ENCODE measurements around the gene THOC6.
"Not testable (repeated sequence)": the region's sequence is repeated elsewhere in the genome, so short reads cannot be mapped to it uniquely, and the experiment has no call there.

THOC6 gene

GRCh38 chr16:3050487-3050886, 26.7 kb downstream of the THOC6 start:
- FAIRE-seq (no peak), DNase-seq (ENCODE audit: extremely low spot score, insufficient read length, low read depth) (no peak)

GRCh38 chr16:3051009-3051408, 27.2 kb downstream of the THOC6 start:
- DNase-seq (ENCODE audit: extremely low spot score, insufficient read length, low read depth) (no peak), FAIRE-seq (no peak)

GRCh38 chr16:3051494-3051893, 27.7 kb downstream of the THOC6 start:
- DNase-seq (ENCODE audit: extremely low spot score, insufficient read length, low read depth) (no peak), FAIRE-seq (no peak)

GRCh38 chr16:3052571-3053329, 28.9 kb downstream of the THOC6 start:
- FAIRE-seq; DNase-seq (ENCODE audit: extremely low spot score, insufficient read length, low read depth): not testable (repeated sequence)

- DNase-seq (ENCODE audit: extremely low spot score, insufficient read length, low read depth); FAIRE-seq: not testable (repeated sequence)
Observed at GRCh38 chr16:3053330-3053710, 29.5 kb downstream of the THOC6 start.

- FAIRE-seq (peak; percentile 63), DNase-seq (ENCODE audit: extremely low spot score, insufficient read length, low read depth) (no peak)
Observed at GRCh38 chr16:3054965-3055733, 31.3 kb downstream of the THOC6 start.

- FAIRE-seq; DNase-seq (ENCODE audit: extremely low spot score, insufficient read length, low read depth): not testable (repeated sequence)
Observed at GRCh38 chr16:3055734-3056115, 31.9 kb downstream of the THOC6 start.

- FAIRE-seq: no peak
- no peak for DNase-seq (ENCODE audit: extremely low spot score, insufficient read length, low read depth)
Observed at GRCh38 chr16:3056336-3057180, 32.7 kb downstream of the THOC6 start.

GRCh38 chr16:3057181-3058138, 33.6 kb downstream of the THOC6 start:
- FAIRE-seq (no peak), DNase-seq (ENCODE audit: extremely low spot score, insufficient read length, low read depth) (no peak)

GRCh38 chr16:3058139-3059030, 34.5 kb downstream of the THOC6 start:
- DNase-seq (ENCODE audit: extremely low spot score, insufficient read length, low read depth): no peak
- FAIRE-seq: no peak

GRCh38 chr16:3059041-3059722, 35.3 kb downstream of the THOC6 start:
- FAIRE-seq (peak; percentile 64), DNase-seq (ENCODE audit: extremely low spot score, insufficient read length, low read depth) (peak; percentile 88)

- FAIRE-seq: no peak
- DNase-seq (ENCODE audit: extremely low spot score, insufficient read length, low read depth): no peak
Observed at GRCh38 chr16:3059723-3060242, 35.9 kb downstream of the THOC6 start.

- DNase-seq (ENCODE audit: extremely low spot score, insufficient read length, low read depth): no peak
- FAIRE-seq: no peak
Observed at GRCh38 chr16:3060339-3061127, 36.7 kb downstream of the THOC6 start.

GRCh38 chr16:3062553-3062952, 38.7 kb downstream of the THOC6 start:
- DNase-seq (ENCODE audit: extremely low spot score, insufficient read length, low read depth): no peak
- no peak for FAIRE-seq

GRCh38 chr16:3063625-3064386, 40.0 kb downstream of the THOC6 start:
- no peak for DNase-seq (ENCODE audit: extremely low spot score, insufficient read length, low read depth)
- no peak for FAIRE-seq

GRCh38 chr16:3065069-3065741, 41.4 kb downstream of the THOC6 start, which contains the start of gene IL32:
Gene IL32 (plus strand): TSS chr16:3065640. CDS start chr16:3065812, 172 bp downstream.
- FAIRE-seq (peak; percentile 65), DNase-seq (ENCODE audit: extremely low spot score, insufficient read length, low read depth) (no peak)

Measured in GM18507 (cell line).